GM12874 (cell line): ENCODE data around the gene TTLL5.

Experiments used
- CTCF ChIP-seq: IDR thresholded peaks from 2 replicates; pipeline ENCODE4 v1.5.1; 2011; ENCODE audit warnings: low read depth, mild to moderate bottlenecking, control low read depth, low read length, moderate library complexity; ENCODE audit not compliant: insufficient read depth

Gene TTLL5

GRCh38 chr14:75723716-75724115 lies 62.7 kb downstream of the TTLL5 start:
- no peak for TF ChIP-seq CTCF

GRCh38 chr14:75724414-75725204 lies 63.6 kb downstream of the TTLL5 start:
- TF ChIP-seq CTCF, result no peak

GRCh38 chr14:75725481-75725880 lies 64.4 kb downstream of the TTLL5 start:
- TF ChIP-seq CTCF, result no peak

GRCh38 chr14:75726321-75726720 lies 65.3 kb downstream of the TTLL5 start:
- TF ChIP-seq CTCF, result no peak

GRCh38 chr14:75727124-75727523 lies 66.1 kb downstream of the TTLL5 start:
- no peak for TF ChIP-seq CTCF

GRCh38 chr14:75732888-75733287 lies 71.8 kb downstream of the TTLL5 start:
- no peak for TF ChIP-seq CTCF

DNA sequence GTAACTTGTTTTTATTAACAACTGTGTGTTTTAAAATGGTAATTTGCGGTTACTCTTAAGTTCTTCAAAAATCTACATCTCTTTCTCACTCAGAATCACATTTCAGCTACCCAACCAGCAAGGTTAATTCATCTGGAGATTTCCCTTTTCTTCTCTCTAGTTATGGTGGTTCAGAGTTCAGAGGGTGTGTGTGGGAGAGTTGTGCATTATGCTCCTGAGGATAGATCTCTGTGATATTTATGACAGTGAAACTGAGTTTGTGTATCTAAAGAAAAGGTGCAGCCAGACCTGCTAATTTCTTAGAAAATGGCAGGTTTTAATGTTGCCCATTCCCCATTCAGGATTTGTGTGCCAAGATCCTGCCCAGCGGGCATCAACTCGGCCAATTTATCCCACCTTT lies 73.8 kb downstream of the TTLL5 start:
- no peak for TF ChIP-seq CTCF
